GM19238 (cell line): ENCODE results near the gene TMEM198.

Source experiments
- DNase-seq: peaks from one replicate; pipeline ENCODE4 v3.0.0; 2011; ENCODE audit warnings: low spot score; ENCODE audit not compliant: insufficient read length

TMEM198 gene

GRCh38 chr2:219561179-219562048 lies 17.6 kb downstream of the TMEM198 start:
- DNase-seq, result no peak

GRCh38 chr2:219562049-219563020 lies 18.5 kb downstream of the TMEM198 start:
- DNase-seq, result no peak

GRCh38 chr2:219563271-219563928 lies 19.6 kb downstream of the TMEM198 start:
- DNase-seq, result no peak

GRCh38 chr2:219565130-219566080 lies 21.6 kb downstream of the TMEM198 start:
- DNase-seq, result no peak

- DNase-seq, result no peak
Observed at GRCh38 chr2:219566640-219567039, 22.8 kb downstream of the TMEM198 start.

GRCh38 chr2:219567131-219567530 lies 23.3 kb downstream of the TMEM198 start:
- no peak for DNase-seq

GRCh38 chr2:219567791-219568361 lies 24.0 kb downstream of the TMEM198 start:
- DNase-seq, result no peak

- no peak for DNase-seq
Observed at GRCh38 chr2:219569041-219569440, 25.2 kb downstream of the TMEM198 start.

GRCh38 chr2:219569635-219570034 lies 25.8 kb downstream of the TMEM198 start:
- DNase-seq, result no peak

- DNase-seq, result no peak
Observed at GRCh38 chr2:219570194-219570923, 26.5 kb downstream of the TMEM198 start.

- no peak for DNase-seq
Observed at GRCh38 chr2:219570924-219571310, 27.1 kb downstream of the TMEM198 start.

GRCh38 chr2:219571311-219572236 lies 27.7 kb downstream of the TMEM198 start, which contains the start of gene OBSL1:
TSS of gene OBSL1 (minus strand) at chr2:219571539. CDS start at chr2:219571232, 307 bp downstream.
- DNase-seq, result no peak

- DNase-seq, result no peak
Observed at GRCh38 chr2:219572237-219573001, 28.6 kb downstream of the TMEM198 start, which contains the start of gene INHA. TSS of gene INHA (plus strand) at chr2:219572310. CDS start at chr2:219572375, 65 bp downstream.

- no peak for DNase-seq
Observed at GRCh38 chr2:219573166-219573565, 29.3 kb downstream of the TMEM198 start.

GRCh38 chr2:219574484-219575311 lies 30.9 kb downstream of the TMEM198 start:
- no peak for DNase-seq
